A673 (cell line): ENCODE data around the gene CXCL6. TPM values are rescaled to one million over a fixed set of nuclear protein-coding genes. Genes with fewer than 3 reads are reported as not detected.

Experiments used
- BruUV-seq: library from RNA; stranded (reverse); fragments of 400-500 nt; replicated peaks from 2 replicates; lab custom pipeline; 2021; lab: Mats Ljungman, UMichigan
- CTCF ChIA-PET: fragments of 300-600 bp; sonication (Branson Sonifier 250); formaldehyde crosslinking; loops from one replicate; lab custom pipeline; 2022; ENCODE audit warnings: antibody characterized with exemption; lab: Charles Lee
- POLR2A ChIA-PET: fragments of 300-600 bp; sonication (Branson Sonifier 250); formaldehyde crosslinking; loops from one replicate; lab custom pipeline; 2022; ENCODE audit warnings: antibody characterized with exemption; ENCODE audit not compliant: low non-redundant PET; lab: Charles Lee
- DNase-seq: peaks from one replicate; pipeline ENCODE4 v3.0.0-alpha.2; 2015; ENCODE audit warnings: low spot score
- H3K27ac ChIP-seq: fragments of 200-600 bp; sonication (generic); 2 replicates; pipeline ENCODE4 v1.5.1; 2016; ENCODE audit warnings: mixed run types, low read depth, mild to moderate bottlenecking, mixed read lengths, antibody characterized with exemption, low read length; ENCODE audit not compliant: poor library complexity, severe bottlenecking
- H3K27me3 ChIP-seq: fragments of 200-600 bp; sonication (generic); replicated peaks from 2 replicates; pipeline ENCODE4 v1.6.1; 2017; ENCODE audit warnings: mixed run types, low read depth, mild to moderate bottlenecking, mixed read lengths, antibody characterized with exemption, low read length; ENCODE audit not compliant: insufficient read depth, poor library complexity
- H3K36me3 ChIP-seq: fragments of 200-600 bp; sonication (generic); 2 replicates; pipeline ENCODE4 v1.6.1; 2016; ENCODE audit warnings: mixed run types, mild to moderate bottlenecking, mixed read lengths, antibody characterized with exemption, low read length; ENCODE audit not compliant: insufficient read depth, poor library complexity, severe bottlenecking
- H3K4me1 ChIP-seq: fragments of 200-600 bp; sonication (generic); 2 replicates; pipeline ENCODE4 v1.6.1; 2017; ENCODE audit warnings: mixed run types, mild to moderate bottlenecking, mixed read lengths, antibody characterized with exemption, low read length; ENCODE audit not compliant: insufficient read depth, poor library complexity, severe bottlenecking
- H3K4me3 ChIP-seq: fragments of 200-600 bp; sonication (generic); 2 replicates; pipeline ENCODE4 v1.5.1; 2016; ENCODE audit warnings: low read depth, mixed run types, mild to moderate bottlenecking, mixed read lengths, low read length; ENCODE audit not compliant: poor library complexity, severe bottlenecking
- H3K9me3 ChIP-seq: fragments of 200-600 bp; sonication (generic); 2 replicates; pipeline ENCODE4 v1.6.1; 2016; ENCODE audit warnings: mixed run types, low read depth, mild to moderate bottlenecking, mixed read lengths, antibody characterized with exemption, low read length; ENCODE audit not compliant: poor library complexity, severe bottlenecking
- EZH2 ChIP-seq: fragments of 200-600 bp; sonication (generic); IDR thresholded peaks from 2 replicates; pipeline ENCODE4 v1.6.1; 2017; ENCODE audit warnings: borderline replicate concordance, low read depth, mild to moderate bottlenecking, mixed read lengths, antibody characterized with exemption, low read length; ENCODE audit not compliant: poor library complexity, severe bottlenecking
- intact Hi-C: fragments of 100-400 bp; cut with micrococcal nuclease; formaldehyde crosslinking; loops from one replicate; pipeline ENCODE4 v1.10.0; 2022; ENCODE audit not compliant: unreplicated experiment
- total RNA-seq: library from RNA; stranded (reverse); gene quantifications from 2 replicates; pipeline ENCODE4 v1.2.3, GENCODE V29; 2021
- TF ChIP-seq, protein P1 (sequence below): fragments of 300-800, 200-600 bp; sonication (generic); conservative IDR thresholded peaks from 2 replicates; pipeline ENCODE4 v1.5.1; 2017; ENCODE audit warnings: low read depth, mild to moderate bottlenecking, antibody characterized with exemption, low read length, moderate library complexity, mixed read lengths

The CXCL6 gene
- total RNA-seq, 1 experiment from 2014 or later = 0.56 TPM

- H3K27me3 ChIP-seq = no peaks in the 10 kb centered on the region
Observed at GRCh38 chr4:73800206-73800605, 36.3 kb upstream of the CXCL6 start.

GRCh38 chr4:73801692-73802091, 34.8 kb upstream of the CXCL6 start:
- no TSS peak for BruUV-seq
- intact Hi-C loops = no loop called here
- no peaks in the 10 kb centered on the region for H3K9me3 ChIP-seq
- H3K27ac ChIP-seq = no peak overlapping the region
- H3K4me1 ChIP-seq = no peaks in the 10 kb centered on the region
- no peak for DNase-seq
- ChIA-PET POLR2A (no interaction called here), CTCF (no interaction called here)
- no peak overlapping the region for H3K4me3 ChIP-seq
- no peak for TF ChIP-seq EZH2
- TF ChIP-seq, protein P1, sequence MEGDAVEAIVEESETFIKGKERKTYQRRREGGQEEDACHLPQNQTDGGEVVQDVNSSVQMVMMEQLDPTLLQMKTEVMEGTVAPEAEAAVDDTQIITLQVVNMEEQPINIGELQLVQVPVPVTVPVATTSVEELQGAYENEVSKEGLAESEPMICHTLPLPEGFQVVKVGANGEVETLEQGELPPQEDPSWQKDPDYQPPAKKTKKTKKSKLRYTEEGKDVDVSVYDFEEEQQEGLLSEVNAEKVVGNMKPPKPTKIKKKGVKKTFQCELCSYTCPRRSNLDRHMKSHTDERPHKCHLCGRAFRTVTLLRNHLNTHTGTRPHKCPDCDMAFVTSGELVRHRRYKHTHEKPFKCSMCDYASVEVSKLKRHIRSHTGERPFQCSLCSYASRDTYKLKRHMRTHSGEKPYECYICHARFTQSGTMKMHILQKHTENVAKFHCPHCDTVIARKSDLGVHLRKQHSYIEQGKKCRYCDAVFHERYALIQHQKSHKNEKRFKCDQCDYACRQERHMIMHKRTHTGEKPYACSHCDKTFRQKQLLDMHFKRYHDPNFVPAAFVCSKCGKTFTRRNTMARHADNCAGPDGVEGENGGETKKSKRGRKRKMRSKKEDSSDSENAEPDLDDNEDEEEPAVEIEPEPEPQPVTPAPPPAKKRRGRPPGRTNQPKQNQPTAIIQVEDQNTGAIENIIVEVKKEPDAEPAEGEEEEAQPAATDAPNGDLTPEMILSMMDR = no peak
- no peaks in the 10 kb centered on the region for H3K36me3 ChIP-seq
- H3K27me3 ChIP-seq = no peaks in the 10 kb centered on the region

More at GRCh38 chr4:73800206-73800605, 36.3 kb upstream of the CXCL6 start:
- intact Hi-C loops = no loop called here
- no peaks in the 10 kb centered on the region for H3K9me3 ChIP-seq
- no peak overlapping the region for H3K4me3 ChIP-seq
- no peaks in the 10 kb centered on the region for H3K36me3 ChIP-seq
- no peak overlapping the region for H3K27ac ChIP-seq
- BruUV-seq = no TSS peak
- DNase-seq = no peak
- ChIA-PET CTCF (no interaction called here), POLR2A (no interaction called here)
- H3K4me1 ChIP-seq = no peaks in the 10 kb centered on the region
- no peak for TF ChIP-seq EZH2
- TF ChIP-seq, protein P1 = no peak

DNA sequence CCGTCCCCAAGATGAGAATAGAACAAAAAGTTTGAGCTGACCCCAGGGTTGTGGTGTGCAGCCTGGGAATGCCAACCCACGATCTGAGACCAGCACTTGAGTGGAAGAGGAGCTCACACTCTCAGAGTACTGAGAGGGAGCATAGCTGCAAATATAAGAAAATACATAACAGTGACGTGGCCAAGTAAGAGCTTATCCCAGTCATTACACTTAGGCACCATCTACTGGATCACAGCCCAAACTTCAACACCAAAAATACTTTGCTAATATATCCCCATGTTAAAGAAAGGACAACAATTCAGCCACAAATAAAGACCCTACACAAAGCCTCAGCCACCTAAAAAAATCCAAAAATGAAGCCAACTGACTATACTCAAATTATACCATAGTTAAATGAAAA, 33.3 kb upstream of the CXCL6 start:
- Histone ChIP-seq H3K27me3 (no peaks in the 10 kb centered on the region), H3K36me3 (no peaks in the 10 kb centered on the region), H3K9me3 (no peaks in the 10 kb centered on the region), H3K4me3 (no peak overlapping the region), H3K4me1 (no peaks in the 10 kb centered on the region), H3K27ac (no peak overlapping the region)
- DNase-seq = no peak
- CTCF ChIA-PET = no interaction called here
- BruUV-seq = no TSS peak
- no peak for TF ChIP-seq EZH2
- TF ChIP-seq, protein P1 = no peak
- intact Hi-C loops = no loop called here
- POLR2A ChIA-PET = no interaction called here
